ENCODE measurements around the gene ZDHHC1. TPM values are rescaled to one million over a fixed set of nuclear protein-coding genes. Genes with fewer than 3 reads are reported as not detected.

Gene ZDHHC1
- total and polyA plus RNA-seq, 2 donors (not counting 3 experiments of a cell fraction or from before 2014, with no cell fraction given), result 11.4 to 14.4 TPM

DNA sequence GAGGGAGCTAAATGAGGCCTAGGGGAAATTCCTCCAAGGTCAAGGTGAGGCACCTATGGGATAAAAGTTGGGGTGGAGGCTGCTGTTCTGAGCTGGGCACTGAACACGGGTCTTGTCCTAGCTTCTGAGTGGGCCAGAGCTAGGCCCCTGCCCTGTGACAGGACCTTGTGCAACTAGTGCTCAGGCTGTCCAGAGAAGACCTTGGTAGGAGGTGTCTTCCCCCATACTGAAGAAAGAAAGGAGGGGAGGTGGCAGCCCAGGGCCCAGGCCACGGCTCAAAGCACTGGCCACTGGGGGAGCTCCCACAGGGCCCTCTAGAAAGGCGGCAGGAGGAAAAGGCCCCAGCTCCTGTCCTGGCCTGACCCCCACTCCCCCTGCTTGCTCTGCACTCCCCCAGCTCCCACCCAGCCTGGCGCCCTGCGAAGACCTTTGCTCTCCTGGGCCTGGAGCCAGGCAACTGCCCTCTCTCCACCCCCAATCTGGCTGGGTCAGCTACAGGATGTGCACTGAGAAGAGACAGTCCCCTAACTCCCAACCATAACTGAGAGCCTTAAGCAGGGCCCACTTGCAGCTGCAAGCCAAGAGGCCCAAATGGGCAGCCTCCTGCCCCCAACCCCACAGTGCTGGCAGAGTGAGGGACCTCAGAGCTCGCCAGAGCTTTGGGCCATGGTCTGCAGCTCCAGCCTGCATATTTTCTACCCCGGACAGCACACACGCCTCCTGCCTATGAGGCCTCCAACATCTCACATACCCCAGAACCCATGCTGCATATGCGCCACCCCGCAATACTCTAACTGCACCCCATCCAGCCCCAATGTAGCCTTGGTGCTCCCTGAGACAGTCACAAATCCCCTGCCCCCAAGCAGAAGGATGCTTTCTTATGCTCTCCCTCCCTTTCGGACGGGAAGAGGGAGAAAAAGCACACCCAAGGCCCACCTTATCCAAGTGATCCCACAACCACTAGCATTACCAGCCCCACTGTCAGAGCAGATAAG, 29.9 kb upstream of the ZDHHC1 start:
- FAIRE-seq (no peak), DNase-seq (ENCODE audit: low read depth, low spot score) (no peak)
- dilution Hi-C loops (cut with MboI; ENCODE audit: extremely low pct_ligation_motif_present, low sequenced_read_pairs), result no loop called here
- CTCF ChIA-PET, result interaction anchor here (0.7 to 5.8 kb wide), 14 partner anchors 10 to 186 kb away, joined by 3 to 57 read pairs (median 6); partner anchors contain the start of genes HSD11B2 and TPPP3
- no peaks in the 10 kb centered on the region for H4K20me1 ChIP-seq (replicated peaks; ENCODE audit: control insufficient read depth, extremely low read depth, insufficient read depth, low read length)
- H3K9ac ChIP-seq (replicated peaks; ENCODE audit: extremely low read depth, insufficient read depth, low read length), result no peak overlapping the region
- H3K36me3 ChIP-seq (ENCODE audit: control insufficient read depth in 2 of 2, extremely low read depth in 1 of 2, insufficient read depth in 2 of 2, low read length in 2 of 2), result peaks cover 0 to 19% of the 10 kb centered on the region in 2 experiments
- no peaks in the 10 kb centered on the region for H3K9me3 ChIP-seq (replicated peaks; ENCODE audit: control insufficient read depth, insufficient read depth, low read length)
- H3K79me2 ChIP-seq (ENCODE audit: control insufficient read depth, insufficient read depth, low read length), result no peaks in the 10 kb centered on the region
- POLR2A ChIA-PET, result no interaction called here
- no peaks in the 10 kb centered on the region for H3K4me1 ChIP-seq (ENCODE audit: control insufficient read depth, extremely low read depth, insufficient read depth, low read length)
- H3K4me2 ChIP-seq (ENCODE audit: insufficient read depth, low read length), result no peak overlapping the region
- intact Hi-C loops (cut with micrococcal nuclease), result loop anchor here (5.0 kb wide), 1 partner anchor 74 kb away; no protein-coding TSS in a partner anchor
- BruUV-seq (replicated peaks), result no TSS peak
- TF ChIP-seq JUN (IDR thresholded peaks at IDR 0.05; ENCODE audit: borderline replicate concordance, insufficient read depth, insufficient read length, low read depth), result no peak
- TF ChIP-seq MYC (IDR thresholded peaks at IDR 0.05; ENCODE audit: low read depth, low read length), result no peak
- TF ChIP-seq, protein P1, sequence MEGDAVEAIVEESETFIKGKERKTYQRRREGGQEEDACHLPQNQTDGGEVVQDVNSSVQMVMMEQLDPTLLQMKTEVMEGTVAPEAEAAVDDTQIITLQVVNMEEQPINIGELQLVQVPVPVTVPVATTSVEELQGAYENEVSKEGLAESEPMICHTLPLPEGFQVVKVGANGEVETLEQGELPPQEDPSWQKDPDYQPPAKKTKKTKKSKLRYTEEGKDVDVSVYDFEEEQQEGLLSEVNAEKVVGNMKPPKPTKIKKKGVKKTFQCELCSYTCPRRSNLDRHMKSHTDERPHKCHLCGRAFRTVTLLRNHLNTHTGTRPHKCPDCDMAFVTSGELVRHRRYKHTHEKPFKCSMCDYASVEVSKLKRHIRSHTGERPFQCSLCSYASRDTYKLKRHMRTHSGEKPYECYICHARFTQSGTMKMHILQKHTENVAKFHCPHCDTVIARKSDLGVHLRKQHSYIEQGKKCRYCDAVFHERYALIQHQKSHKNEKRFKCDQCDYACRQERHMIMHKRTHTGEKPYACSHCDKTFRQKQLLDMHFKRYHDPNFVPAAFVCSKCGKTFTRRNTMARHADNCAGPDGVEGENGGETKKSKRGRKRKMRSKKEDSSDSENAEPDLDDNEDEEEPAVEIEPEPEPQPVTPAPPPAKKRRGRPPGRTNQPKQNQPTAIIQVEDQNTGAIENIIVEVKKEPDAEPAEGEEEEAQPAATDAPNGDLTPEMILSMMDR (IDR thresholded peaks at IDR 0.05; ENCODE audit: extremely low read depth in 1 of 2, insufficient read depth in 1 of 2, low read depth in 1 of 2, low read length in 2 of 2), result no peak
- TF ChIP-seq, protein P2, sequence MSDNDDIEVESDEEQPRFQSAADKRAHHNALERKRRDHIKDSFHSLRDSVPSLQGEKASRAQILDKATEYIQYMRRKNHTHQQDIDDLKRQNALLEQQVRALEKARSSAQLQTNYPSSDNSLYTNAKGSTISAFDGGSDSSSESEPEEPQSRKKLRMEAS (IDR thresholded peaks at IDR 0.05; ENCODE audit: insufficient read depth, insufficient read length), result no peak
- no peak for TF ChIP-seq EZH2 (IDR thresholded peaks at IDR 0.05; ENCODE audit: borderline replicate concordance, low read depth, low read length, severe bottlenecking)
- TF ChIP-seq POLR2A (IDR thresholded peaks at IDR 0.05; ENCODE audit: low read depth, low read length), result no peak
- TF ChIP-seq FOS (IDR thresholded peaks at IDR 0.05; ENCODE audit: borderline replicate concordance, insufficient read depth, low read length), result no peak
- TF ChIP-seq POLR2AphosphoS5 (IDR thresholded peaks at IDR 0.05; ENCODE audit: insufficient read depth, low read depth, low read length), result no peak
- no peak for TF ChIP-seq GATA2 (IDR thresholded peaks at IDR 0.05; ENCODE audit: insufficient read depth, insufficient read length, low read depth, low read length)
- H3K27ac ChIP-seq (ENCODE audit: insufficient read depth, low read depth, low read length), result no peak overlapping the region
- no peaks in the 10 kb centered on the region for H3K9me1 ChIP-seq (replicated peaks; ENCODE audit: control insufficient read depth, extremely low read depth, insufficient read depth, low read length)
- no peak overlapping the region for H3K4me3 ChIP-seq (replicated peaks in 1 of 3; ENCODE audit: insufficient read depth in 1 of 3, low read depth in 1 of 3, low read length in 3 of 3)
- no peak overlapping the region for H2AFZ ChIP-seq (ENCODE audit: low read depth, low read length)
- no peaks in the 10 kb centered on the region for H3K27me3 ChIP-seq (ENCODE audit: control insufficient read depth in 2 of 2, insufficient read depth in 2 of 2, low read length in 2 of 2)
